HepG2 (cell line): ENCODE measurements around the gene ZNF883. TPM values are rescaled to one million over a fixed set of nuclear protein-coding genes. Genes with fewer than 3 reads are reported as not detected.

Experiments used
- ATAC-seq: fragments of 200-7000 bp; cut with Tn5 transposase; 3 replicates; pipeline ENCODE4 v1.9.1; 2020; ENCODE audit warnings: mild to moderate bottlenecking, moderate library complexity
- BruUV-seq: library from RNA; stranded (reverse); fragments of 400-500 nt; replicated peaks from 2 replicates; lab custom pipeline; 2021; lab: Mats Ljungman, UMichigan
- CTCF ChIA-PET: fragments of 300-600 bp; formaldehyde crosslinking; extraction: SDS; loops from one replicate; lab custom pipeline; 2021; ENCODE audit warnings: low total read pairs, inconsistent platforms, low intra/inter-chr PET ratio; lab: Yijun Ruan, JAX
- POLR2A ChIA-PET: fragments of 350-600 bp; sonication (Branson Sonifier 250); formaldehyde crosslinking; loops from one replicate; lab custom pipeline; 2020; ENCODE audit warnings: antibody characterized with exemption, inconsistent platforms; lab: Yijun Ruan, JAX
- DNase-seq: peaks from one replicate; pipeline ENCODE4 v3.0.0-alpha.2; 2015; ENCODE audit warnings: low spot score
- FAIRE-seq: peaks from 3 replicates; lab custom pipeline; 2011; peaks lifted over from hg19 to GRCh38; lab: Jason Lieb, UNC
- H2AFZ ChIP-seq: one replicate; pipeline ENCODE4 v1.6.1; 2011; ENCODE audit warnings: low read length, inconsistent platforms
- H3K27ac ChIP-seq: fragments of 300-600 bp; 3 replicates; pipeline ENCODE4 v1.8.0; 2011; ENCODE audit warnings: mixed run types, mild to moderate bottlenecking, mixed read lengths, low read length, inconsistent platforms; ENCODE audit not compliant: insufficient read depth; ENCODE audit errors: extremely low read length
- H3K27me3 ChIP-seq, 2 experiments: fragments of 200-600 bp in 1 of 2; 2 replicates in 1 of 2; 3 replicates in 1 of 2; pipeline versions ENCODE4 v1.6.0 to v1.8.0; 2011; ENCODE audit warnings: low read length in 2 of 2, mild to moderate bottlenecking in 2 of 2, moderate library complexity in 2 of 2, inconsistent platforms in 1 of 2; ENCODE audit not compliant: insufficient read depth in 2 of 2, control insufficient read depth in 1 of 2
- H3K36me3 ChIP-seq, 2 experiments: fragments of 200-600 bp in 1 of 2; replicated peaks in 1 of 2; 2 replicates in 1 of 2; 3 replicates in 1 of 2; pipeline versions ENCODE4 v1.5.1 to v1.8.0; 2011; ENCODE audit warnings: low read length in 2 of 2, inconsistent platforms in 1 of 2; ENCODE audit not compliant: insufficient read depth in 2 of 2, control insufficient read depth in 1 of 2
- H3K4me1 ChIP-seq: 2 replicates; pipeline ENCODE4 v1.5.1; 2012; ENCODE audit warnings: low read length, inconsistent platforms; ENCODE audit not compliant: insufficient read depth
- H3K4me2 ChIP-seq: 2 replicates; pipeline ENCODE4 v1.6.0; 2011; ENCODE audit warnings: low read depth, low read length, inconsistent platforms
- H3K4me3 ChIP-seq, 3 experiments: fragments of 200-600 bp in 1 of 3; sonication (generic), shearing (Covaris generic) in 1 of 3; replicated peaks in 1 of 3; 2 replicates each; pipeline ENCODE4 v1.5.1; 2011 to 2016; ENCODE audit warnings: low read length in 3 of 3, inconsistent platforms in 2 of 3, low read depth in 2 of 3, mild to moderate bottlenecking in 2 of 3, control low read depth in 1 of 3, mixed read lengths in 1 of 3; ENCODE audit not compliant: insufficient read depth in 1 of 3
- H3K79me2 ChIP-seq: one replicate; pipeline ENCODE4 v1.6.1; 2011; ENCODE audit warnings: low read length, inconsistent platforms; ENCODE audit not compliant: insufficient read depth
- H3K9ac ChIP-seq: 2 replicates; pipeline ENCODE4 v1.6.0; 2011; ENCODE audit warnings: mild to moderate bottlenecking, low read depth, low read length, inconsistent platforms; ENCODE audit not compliant: insufficient read depth
- H3K9me3 ChIP-seq: 2 replicates; pipeline ENCODE4 v1.5.1; 2012; ENCODE audit warnings: mild to moderate bottlenecking, low read length
- H4K20me1 ChIP-seq: 2 replicates; pipeline ENCODE4 v1.6.0; 2011; ENCODE audit warnings: inconsistent platforms, mild to moderate bottlenecking, low read length, moderate library complexity; ENCODE audit not compliant: insufficient read depth
- ARID3A ChIP-seq: IDR thresholded peaks from 2 replicates; pipeline ENCODE4 v1.6.1; 2012; ENCODE audit warnings: low read depth, low read length, improper control_type of control experiment
- CTCF ChIP-seq: sonication (generic); formaldehyde crosslinking; IDR thresholded peaks from 2 replicates; pipeline ENCODE4 v1.5.0; 2020; ENCODE audit warnings: mild to moderate bottlenecking, missing genetic modification reagents, moderate library complexity
- FOXA1 ChIP-seq, 2 experiments: fragments of 450-650 bp in 1 of 2; sonication (generic) in 1 of 2; formaldehyde crosslinking in 1 of 2; IDR thresholded peaks; 2 replicates each; pipeline versions ENCODE4 v1.4.0 to v1.6.1; 2016 to 2020; ENCODE audit warnings: missing genetic modification reagents in 1 of 2
- RAD21 ChIP-seq: fragments of 450-650 bp; formaldehyde crosslinking; IDR thresholded peaks from 2 replicates; pipeline ENCODE4 v1.5.0; 2020; ENCODE audit warnings: mild to moderate bottlenecking
- STAT5B ChIP-seq: sonication (generic); formaldehyde crosslinking; IDR thresholded peaks from 2 replicates; pipeline ENCODE4 v1.4.0; 2020; ENCODE audit warnings: missing genetic modification reagents
- THAP11 ChIP-seq: IDR thresholded peaks from 2 replicates; pipeline ENCODE4 v1.6.1; 2016; ENCODE audit warnings: missing biosample characterization, missing genetic modification reagents
- TOPORS ChIP-seq: sonication (generic); formaldehyde crosslinking; IDR thresholded peaks from 2 replicates; pipeline ENCODE4 v1.8.0; 2023; ENCODE audit warnings: mild to moderate bottlenecking, missing genetic modification reagents
- ZBTB46 ChIP-seq: sonication (generic); formaldehyde crosslinking; IDR thresholded peaks from 2 replicates; pipeline ENCODE4 v1.4.0; 2020; ENCODE audit warnings: mild to moderate bottlenecking, missing genetic modification reagents, borderline replicate concordance
- ZNF550 ChIP-seq: sonication (generic); formaldehyde crosslinking; IDR thresholded peaks from 2 replicates; pipeline ENCODE4 v1.4.0; 2020; ENCODE audit warnings: mild to moderate bottlenecking, missing genetic modification reagents, borderline replicate concordance
- WGBS: methylation state at CpG from one replicate; pipeline ENCODE4 v1.1.6; 2017; ENCODE audit warnings: low lambda C conversion rate; 5-methylcytosine and 5-hydroxymethylcytosine counted together
- in situ Hi-C: cut with HindIII; loops from 2 replicates; pipeline ENCODE4 v1.10.0; 2017; ENCODE audit warnings: low pct_unique_long_range_greater_than_20kb; ENCODE audit not compliant: extremely low pct_ligation_motif_present
- intact Hi-C: fragments of 100-400 bp; cut with micrococcal nuclease; formaldehyde crosslinking; loops from one replicate; pipeline ENCODE4 v1.10.0; 2022; ENCODE audit not compliant: unreplicated experiment
- polyA plus RNA-seq, 8 experiments: library from polyadenylated mRNA; depleted of rRNA in 3 of 8; stranded (reverse) in 7 of 8; unstranded in 1 of 8; fragments of >200 nt; fragmentation: Illumina TruSeq in 4 of 8; extraction: Trizol in 4 of 8; gene quantifications; 2 replicates each; pipeline versions ENCODE4 v1.2.1 to v1.2.3, GENCODE V29; 2011 to 2016; ENCODE audit warnings: low read depth in 4 of 8, missing spikeins in 1 of 8, mixed read lengths in 1 of 8; ENCODE audit not compliant: insufficient read depth in 1 of 8
- total RNA-seq, 5 experiments: library from RNA; depleted of rRNA; stranded (reverse); fragments of >200 nt; fragmentation: Illumina TruSeq; extraction: Trizol; gene quantifications; 2 replicates each; pipeline ENCODE4 v1.2.3, GENCODE V29; 2016; ENCODE audit warnings: low read depth in 1 of 5

The ZNF883 gene
- total and polyA plus RNA-seq, 2 of the 13 experiments (the other 11 are each of a cell fraction or from before 2014, with no cell fraction given): 5.3 to 10.0 TPM

- TF ChIP-seq ARID3A (peak; percentile 66; the same call in 1 of the 2 replicates), THAP11 (peak; percentile 32; the same call in 1 of the 2 replicates), STAT5B (no peak), TOPORS (CRISPR knock-in tag) (no peak), RAD21 (CRISPR knock-in tag) (peak; percentile 70), ZBTB46 (CRISPR knock-in tag) (no peak)
These were observed 86.8 kb downstream of the ZNF883 start (continued) for GRCh38 chr9:112925058-112925641.

- H3K27me3 ChIP-seq: peaks cover 0 to 4% of the 10 kb centered on the region in 2 experiments; a peak in 1 of 5 replicates
- peak; percentile 38 for DNase-seq
- WGBS: 3% methylated on average over 3 of the region's 3 CpGs
- H2AFZ ChIP-seq: no peak overlapping the region
- H3K79me2 ChIP-seq: no peaks in the 10 kb centered on the region
- no peaks in the 10 kb centered on the region for H3K9me3 ChIP-seq
- H3K4me1 ChIP-seq: no peaks in the 10 kb centered on the region
- ChIA-PET CTCF (interaction anchor here (6.3 kb wide), 1 partner anchor 190 kb away, joined by 74 read pairs; no protein-coding TSS in a partner anchor), POLR2A (no interaction called here)
- H3K9ac ChIP-seq: no peak overlapping the region
- no peak overlapping the region for H3K4me2 ChIP-seq
- H3K27ac ChIP-seq: no peak overlapping the region
- no TSS peak for BruUV-seq
- peak; percentile 74 for FAIRE-seq
- H4K20me1 ChIP-seq: no peaks in the 10 kb centered on the region
- no peak overlapping the region for H3K4me3 ChIP-seq
- in situ Hi-C loops: no loop called here
- peak; percentile 76 for ATAC-seq
- intact Hi-C loops: no loop called here
- no peaks in the 10 kb centered on the region for H3K36me3 ChIP-seq
- TF ChIP-seq ZNF550 (CRISPR knock-in tag): no peak
- TF ChIP-seq FOXA1 (IDR thresholded peaks at IDR 0.05): no peak
- no peak for TF ChIP-seq FOXA1 (CRISPR knock-in tag; IDR thresholded peaks at IDR 0.05)
- peak; percentile 63 for TF ChIP-seq CTCF (CRISPR knock-in tag)
These were observed 90.4 kb downstream of the ZNF883 start for GRCh38 chr9:112921549-112921948.
